GM21423 (cell line): Measurements from ENCODE around the gene PURB.
"Not testable (repeated sequence)": the region's sequence is repeated elsewhere in the genome, so short reads cannot be mapped to it uniquely, and the experiment has no call there.

Experiments used
- ATAC-seq: cut with Tn5 transposase; IDR thresholded peaks from one replicate; pipeline ENCODE4 v1.9.1; 2021; ENCODE audit warnings: mild to moderate bottlenecking, moderate library complexity; ENCODE audit not compliant: unreplicated experiment

The PURB gene

DNA sequence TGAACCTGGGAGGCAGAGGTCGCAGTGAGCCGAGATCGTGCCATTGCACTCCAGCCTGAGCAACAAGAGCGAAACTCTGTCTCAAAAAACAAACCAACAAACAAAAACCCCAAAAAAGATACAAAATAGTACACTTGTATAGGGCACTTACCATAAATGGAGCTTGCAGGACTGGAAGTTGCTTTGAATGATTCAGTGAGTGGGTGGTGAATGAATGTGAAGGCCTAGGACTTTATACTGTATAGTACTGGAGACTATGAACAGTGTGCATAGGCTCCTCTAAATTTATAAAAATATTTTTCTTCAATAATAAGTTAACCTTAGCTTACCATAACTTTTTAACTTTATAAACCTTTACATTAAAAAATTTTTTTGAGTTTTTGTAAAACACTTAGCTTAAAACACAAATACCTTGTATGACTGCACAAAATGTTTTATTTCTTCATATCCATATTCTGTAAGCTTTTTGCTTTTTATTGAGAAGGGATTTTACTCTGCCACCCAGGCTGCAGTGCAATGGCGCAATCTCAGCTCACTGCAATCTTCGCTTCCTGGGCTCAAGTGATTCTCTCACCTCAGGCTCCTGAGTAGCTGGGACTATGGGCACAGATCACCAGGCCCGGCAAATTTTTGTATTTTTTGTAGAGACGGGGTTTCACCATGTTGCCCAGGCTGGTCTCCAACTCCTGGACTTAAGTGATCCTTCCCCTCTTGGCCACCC, 30.5 kb downstream of the PURB start:
- no peak for ATAC-seq

DNA sequence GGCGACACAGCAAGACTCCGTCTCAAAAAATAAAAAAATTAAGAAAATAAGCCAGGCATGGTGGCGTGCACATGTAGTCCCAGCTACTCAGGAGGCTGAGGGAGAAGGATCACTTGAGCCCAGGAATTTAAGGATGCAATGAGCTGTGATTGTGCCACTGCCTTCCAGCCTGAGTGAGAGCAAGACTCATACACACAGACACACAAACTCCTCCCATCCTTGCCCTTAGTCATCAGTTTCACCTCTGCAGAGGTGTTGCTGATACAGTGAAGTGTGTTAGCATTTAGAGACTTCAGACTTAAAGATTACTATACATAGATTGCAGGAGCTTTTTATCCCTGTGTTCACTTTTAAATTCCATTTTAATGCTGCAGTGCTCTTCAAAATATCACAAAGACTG, 31.9 kb downstream of the PURB start:
- ATAC-seq, result no peak

DNA sequence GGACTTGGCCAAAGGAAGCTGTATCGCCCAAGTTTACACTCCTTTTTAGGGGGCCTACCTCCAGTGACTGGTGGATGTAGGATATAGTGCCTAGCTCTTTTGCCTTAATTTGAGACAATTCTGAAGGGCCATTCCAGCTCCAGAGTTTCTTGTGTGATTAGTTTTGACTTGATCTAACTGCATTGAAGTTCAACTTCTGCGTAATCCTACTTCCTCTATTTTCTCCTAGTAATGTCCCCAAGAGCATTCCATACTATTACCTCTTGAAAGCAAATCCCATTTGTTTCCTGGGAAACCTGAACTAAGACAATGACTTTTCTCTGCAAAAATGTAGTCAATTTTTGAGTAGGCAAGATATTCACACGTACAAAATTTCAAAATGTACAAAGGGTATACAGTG, 32.7 kb downstream of the PURB start:
- ATAC-seq, result no peak

DNA sequence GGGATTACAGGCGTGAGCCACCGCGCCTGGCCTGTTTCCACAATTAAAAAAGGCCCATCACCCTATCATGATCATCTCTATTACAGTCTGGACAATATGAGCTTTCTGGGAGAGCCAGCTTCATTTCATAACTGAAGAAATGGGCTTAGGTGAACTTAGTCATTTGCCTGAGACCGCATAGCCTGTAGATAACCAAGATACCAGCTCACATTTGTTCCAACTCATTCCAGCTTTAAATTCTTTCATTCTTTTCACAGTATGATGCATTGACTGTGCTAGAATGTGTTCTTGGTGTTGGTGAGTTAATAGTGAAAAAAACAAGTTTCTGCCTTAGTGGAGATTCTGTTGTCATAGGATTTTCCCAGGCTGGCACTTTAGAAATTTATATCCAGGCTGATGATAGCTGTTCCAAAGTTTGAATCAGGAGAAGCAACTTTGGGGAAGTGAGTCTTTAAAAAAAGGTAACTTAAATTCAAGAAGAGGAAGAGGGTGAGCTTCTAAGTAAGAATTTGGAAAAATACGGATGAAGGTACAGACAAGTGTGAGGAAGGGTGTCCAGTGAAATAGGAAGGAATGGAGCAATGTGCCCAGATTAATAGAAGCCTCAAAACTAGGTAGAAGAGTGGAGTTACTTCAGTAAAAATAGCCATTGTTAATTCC, 35.3 kb downstream of the PURB start:
- no peak for ATAC-seq

DNA sequence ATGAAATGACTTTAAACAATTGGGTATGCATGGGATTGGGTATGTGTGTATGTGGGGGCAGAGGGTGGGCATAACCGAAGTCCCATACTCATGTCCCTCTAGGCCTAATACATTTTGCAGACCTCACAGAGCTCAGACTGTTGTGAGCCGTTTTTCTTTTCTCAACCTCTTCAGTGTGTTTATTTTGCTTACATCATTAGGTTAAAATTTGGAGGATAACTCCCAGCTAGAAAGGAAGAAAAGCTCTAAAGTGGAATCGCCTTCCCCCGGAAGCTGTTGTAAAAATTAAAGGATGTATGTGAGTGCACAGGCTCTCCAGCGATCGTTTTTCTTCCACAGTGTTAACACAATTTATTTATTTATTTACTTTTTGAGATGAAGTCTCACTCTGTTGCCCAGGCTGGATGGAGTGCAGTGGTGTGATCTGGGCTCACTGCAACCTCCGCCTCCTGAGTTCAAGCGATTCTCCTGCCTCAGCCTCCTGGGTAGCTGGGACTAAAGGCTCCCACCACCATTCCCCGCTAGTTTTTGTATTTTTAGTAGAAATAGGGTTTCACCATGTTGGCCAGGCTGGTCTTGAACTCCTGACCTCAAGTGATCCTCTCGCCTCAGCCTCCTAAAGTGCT, 36.0 kb downstream of the PURB start:
- ATAC-seq, result no peak

DNA sequence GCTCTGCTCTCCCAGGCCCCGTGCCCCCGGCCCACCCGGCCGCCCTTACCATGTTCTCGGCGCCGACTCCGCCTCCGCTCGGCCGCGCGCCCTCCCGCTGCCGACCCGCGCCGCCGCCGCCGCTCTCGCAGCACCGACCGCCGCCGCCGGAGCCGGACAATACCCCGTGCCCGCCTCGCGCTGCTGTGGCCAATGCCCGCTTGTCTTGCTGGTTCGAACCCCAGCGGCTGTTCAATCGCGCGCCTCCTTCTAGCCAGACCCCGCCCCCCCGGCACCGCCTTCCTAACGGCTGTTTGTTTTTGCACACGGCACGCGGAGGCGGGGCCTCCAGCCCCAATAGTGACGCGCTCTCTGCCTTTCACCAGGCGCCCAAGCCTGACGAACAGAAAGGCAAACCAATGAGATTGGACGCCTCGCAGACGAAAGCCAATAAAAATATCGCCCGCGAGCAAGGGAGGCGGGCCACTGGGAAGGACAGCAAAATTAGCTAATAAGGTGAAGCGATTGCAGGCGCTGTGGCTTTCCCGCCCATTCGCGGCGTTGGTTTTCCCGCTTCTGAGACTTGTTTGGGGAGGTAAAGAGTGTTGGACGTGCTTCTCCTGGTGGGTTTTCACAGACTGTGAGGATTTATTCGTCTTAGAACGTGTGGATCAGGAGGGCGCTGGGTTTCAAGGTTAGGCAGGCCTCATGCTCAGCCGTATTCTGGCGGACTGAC, 37.3 kb downstream of the PURB start, which contains the start of gene H2AZ2:
H2AZ2 (minus strand) TSS at position 168 of the 715 bp plus-strand sequence; CDS start at position 52, 116 bp downstream.
- peak; percentile 85 for ATAC-seq

DNA sequence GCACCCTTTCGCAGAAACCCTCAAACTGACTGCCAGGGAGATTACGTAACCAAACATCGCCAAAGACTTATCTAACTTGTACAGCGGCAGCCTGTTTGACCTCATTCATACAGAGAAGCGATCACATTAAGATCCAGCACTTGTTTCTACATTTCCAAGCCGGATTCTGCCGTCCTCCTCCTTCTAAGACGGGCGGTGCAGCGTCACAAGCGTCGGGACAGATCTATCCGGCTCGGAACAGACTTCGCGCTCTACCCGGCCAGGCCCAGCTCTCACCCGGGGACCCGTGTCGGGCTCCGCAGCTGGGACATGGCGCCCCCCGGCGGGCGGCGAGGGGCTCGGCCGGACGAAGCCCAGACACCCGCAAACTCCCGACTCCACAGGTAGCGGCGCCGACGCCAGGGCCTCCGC, 37.8 kb downstream of the PURB start:
- ATAC-seq, result peak; percentile 67

DNA sequence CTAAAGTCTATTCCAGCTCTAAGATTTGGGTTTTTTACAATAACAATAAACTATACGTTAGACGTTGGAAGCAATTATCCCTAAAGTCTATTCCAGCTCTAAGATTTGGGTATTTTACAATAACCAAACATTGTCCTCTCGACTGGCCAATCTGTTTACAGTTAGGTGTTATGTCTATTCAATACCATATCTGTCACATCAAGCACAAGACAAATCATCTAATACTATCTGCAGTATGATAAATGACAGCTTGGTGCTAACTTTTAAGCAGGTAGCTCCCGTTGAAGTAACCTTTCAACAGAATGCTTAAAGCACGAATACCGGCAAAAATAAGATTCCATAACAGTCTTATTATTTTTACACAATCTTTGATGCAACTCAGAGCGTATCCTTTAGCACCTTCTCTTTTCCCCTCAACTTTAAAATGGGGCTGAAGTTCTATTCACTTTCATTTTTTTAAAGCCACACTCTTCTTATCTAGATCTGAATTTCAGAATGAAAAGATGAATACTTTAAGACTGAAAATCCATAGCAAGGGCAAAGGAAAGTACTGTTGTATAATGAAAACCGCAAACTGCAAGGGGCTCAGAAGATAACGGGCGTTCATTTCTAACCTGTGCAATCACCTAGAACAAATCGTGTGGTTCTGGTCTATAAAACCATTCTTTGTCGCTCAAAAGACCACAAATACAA, 38.4 kb downstream of the PURB start:
- no peak for ATAC-seq

DNA sequence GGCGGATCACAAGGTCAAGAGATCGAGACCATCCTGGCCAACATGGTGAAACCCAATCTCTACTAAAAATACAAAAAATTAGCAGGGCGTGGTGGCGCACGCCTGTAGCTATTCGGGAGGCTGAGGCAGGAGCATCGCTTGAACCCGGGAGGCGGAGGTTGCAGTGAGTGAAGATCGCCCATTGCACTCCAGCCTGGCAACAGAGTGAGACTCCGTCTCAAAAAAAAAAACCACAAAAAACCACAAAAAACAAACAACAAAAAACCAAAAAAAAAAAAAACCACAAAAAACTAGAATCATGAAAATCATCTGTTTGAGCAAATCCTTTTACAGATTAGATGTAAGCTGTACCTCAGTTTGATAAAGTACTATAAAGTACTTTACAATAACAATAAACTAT, 38.9 kb downstream of the PURB start:
- not testable (repeated sequence) for ATAC-seq

DNA sequence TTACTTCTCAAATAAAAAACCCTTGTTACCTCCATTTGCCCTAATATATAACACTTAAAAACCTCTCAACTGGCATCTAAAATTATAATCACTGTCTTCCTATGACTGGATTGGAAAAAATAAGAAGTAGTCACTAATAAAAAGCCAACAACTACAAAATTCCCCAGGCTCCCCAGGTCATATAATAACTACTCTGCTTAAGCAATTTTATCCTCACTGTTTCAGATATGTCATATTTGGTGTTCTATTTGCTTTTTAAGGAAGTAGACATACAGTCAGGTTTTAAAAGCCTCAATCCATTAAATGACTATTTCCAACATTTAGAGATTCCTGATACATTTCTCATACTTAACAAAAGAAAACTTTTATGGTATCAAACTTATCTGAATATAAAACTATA, 39.9 kb downstream of the PURB start:
- no peak for ATAC-seq

DNA sequence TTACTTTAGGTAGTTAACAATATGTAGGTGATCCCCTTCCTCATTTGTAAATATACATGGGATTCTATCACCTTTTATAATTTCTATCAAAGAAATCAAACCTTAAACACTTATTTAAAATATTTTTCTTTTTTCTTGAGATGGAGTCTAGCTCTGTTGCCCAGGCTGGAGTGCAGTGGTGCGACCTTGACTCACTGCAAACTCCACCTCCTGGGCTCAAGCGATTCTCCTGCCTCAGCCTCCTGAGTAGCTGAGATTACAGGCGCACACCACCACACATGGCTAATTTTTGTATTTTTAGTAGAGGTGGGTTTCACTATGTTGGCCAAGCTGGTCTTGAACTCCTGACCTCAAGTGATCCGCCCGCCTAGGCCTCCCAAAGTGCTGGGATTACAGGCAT, 41.9 kb downstream of the PURB start:
- ATAC-seq, result not testable (repeated sequence)

DNA sequence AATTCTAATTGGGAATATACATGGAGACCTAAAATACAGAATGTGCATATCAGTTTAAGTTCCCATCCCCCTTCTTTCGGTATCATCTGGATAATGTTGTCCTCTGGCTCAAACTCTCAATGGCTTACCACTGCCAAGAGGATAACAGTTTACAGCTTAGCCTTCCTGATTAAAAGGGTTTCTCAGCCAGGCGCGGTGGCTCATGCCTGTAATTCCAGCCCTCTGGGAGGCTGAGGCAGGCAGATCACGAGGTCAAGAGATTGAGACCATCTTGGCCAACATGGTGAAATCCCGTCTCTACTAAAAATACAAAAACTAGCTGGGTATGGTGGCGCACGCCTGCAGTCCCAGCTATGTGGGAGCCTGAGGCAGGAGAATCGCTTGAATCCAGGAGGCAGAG, 42.7 kb downstream of the PURB start:
- not testable (repeated sequence) for ATAC-seq

DNA sequence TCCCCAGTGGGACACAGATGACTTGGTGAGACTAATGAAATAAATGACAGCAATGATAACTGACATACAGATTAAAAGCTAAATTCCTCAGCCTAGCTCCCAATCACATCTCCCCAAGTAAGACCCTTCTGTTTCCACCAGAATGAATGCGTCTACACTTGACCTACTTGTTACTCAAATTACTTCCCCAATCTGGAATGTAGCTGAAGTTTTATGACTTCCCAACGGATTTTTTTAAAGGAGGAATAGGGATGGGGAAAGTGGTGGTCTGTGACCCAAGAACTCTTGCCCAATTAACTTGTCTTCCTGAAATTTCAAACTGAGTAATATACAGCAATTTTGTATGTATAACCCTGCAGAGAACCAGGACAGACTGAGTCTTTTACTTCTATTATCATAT, 46.6 kb downstream of the PURB start:
- no peak for ATAC-seq

DNA sequence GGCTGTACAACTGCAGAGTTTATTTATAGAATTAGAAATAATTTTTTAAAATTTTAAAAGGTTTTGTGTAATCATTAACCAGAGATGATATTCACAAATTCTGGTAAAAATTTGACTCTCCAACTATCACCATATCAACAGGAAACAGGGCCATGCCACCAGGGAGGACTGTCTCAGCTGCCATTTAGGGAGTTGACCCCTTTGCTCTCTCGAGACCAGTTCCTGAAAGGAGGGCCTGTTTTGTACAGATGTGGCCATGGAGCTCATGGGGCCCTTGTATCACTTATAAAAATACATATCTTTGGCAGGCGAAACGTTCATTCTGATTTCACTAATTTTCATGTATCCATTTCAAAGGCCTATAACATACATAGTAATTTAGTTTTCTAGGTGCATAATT, 57.8 kb downstream of the PURB start:
- ATAC-seq, result no peak
